ENCODE data around the gene ZFYVE9.
A peak's percentile ranks its signal among the peaks of the same experiment; 100 is the strongest.
"Not testable (repeated sequence)": the region's sequence is repeated elsewhere in the genome, so short reads cannot be mapped to it uniquely, and the experiment has no call there.

Gene ZFYVE9

GRCh38 chr1:52348704-52349300 is 206.9 kb downstream of the ZFYVE9 start:
- no peak for DNase-seq

GRCh38 chr1:52352690-52353089 is 210.8 kb downstream of the ZFYVE9 start:
- no peak for DNase-seq

GRCh38 chr1:52355436-52355835 is 213.5 kb downstream of the ZFYVE9 start:
- no peak for DNase-seq

DNA sequence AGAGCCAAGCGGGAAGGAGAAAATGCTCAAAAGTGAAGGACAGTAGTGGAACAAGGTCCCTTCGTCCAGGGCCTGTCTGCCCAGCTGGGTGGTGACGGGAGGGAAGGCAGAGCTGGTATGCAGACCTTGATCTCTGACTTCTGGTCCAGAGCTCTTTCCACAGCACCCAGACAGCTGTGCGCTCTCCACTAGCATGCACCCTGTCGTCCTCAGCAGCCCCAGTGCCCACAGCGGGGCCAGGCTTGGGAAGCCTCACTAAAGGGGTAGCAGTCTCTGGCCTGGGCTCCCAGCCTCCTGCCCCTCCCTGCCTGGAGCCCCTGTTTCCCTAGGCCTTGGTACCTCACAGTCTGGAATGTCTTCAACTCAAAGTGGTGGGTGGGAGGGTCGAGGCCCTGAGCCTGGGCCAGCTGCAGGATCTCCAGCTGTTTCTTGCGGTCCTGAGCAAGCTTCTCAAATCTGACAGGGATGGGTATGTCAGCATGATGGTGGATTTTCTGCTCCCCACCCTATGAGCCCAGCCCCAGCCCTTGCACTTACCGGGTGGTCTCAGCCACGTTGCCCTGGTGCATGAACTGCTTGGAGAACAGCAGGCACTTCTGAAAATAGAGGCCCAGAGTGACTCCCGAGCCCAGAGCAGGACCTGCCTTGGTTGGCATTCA is 214.1 kb downstream of the ZFYVE9 start:
- no peak for DNase-seq

GRCh38 chr1:52356818-52357355 is 215.0 kb downstream of the ZFYVE9 start:
- no peak for DNase-seq

DNA sequence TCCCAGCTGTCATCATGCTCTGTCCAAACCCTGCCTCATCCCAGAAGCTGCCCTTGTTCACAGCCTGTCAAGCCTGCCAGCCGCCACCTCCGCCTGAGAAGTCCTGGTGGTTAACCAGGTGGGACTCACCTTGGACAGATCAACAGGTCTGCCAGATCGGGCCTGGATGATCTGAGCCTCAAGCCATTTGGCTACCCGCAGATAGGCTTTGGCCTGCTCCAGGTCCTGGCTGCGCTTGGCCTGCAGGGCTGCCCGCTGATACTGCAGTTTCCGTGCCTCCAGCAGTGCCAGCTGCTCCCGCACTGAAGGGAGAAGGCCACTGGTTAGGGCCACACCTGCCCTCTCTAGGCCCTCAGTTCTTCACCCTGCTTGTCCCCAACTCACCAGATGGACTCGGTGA is 215.5 kb downstream of the ZFYVE9 start:
- no peak for DNase-seq

- no peak for DNase-seq
Measured at GRCh38 chr1:52358851-52359497, 217.1 kb downstream of the ZFYVE9 start.

- DNase-seq: no peak
Measured at GRCh38 chr1:52359676-52360594, 218.0 kb downstream of the ZFYVE9 start.

DNA sequence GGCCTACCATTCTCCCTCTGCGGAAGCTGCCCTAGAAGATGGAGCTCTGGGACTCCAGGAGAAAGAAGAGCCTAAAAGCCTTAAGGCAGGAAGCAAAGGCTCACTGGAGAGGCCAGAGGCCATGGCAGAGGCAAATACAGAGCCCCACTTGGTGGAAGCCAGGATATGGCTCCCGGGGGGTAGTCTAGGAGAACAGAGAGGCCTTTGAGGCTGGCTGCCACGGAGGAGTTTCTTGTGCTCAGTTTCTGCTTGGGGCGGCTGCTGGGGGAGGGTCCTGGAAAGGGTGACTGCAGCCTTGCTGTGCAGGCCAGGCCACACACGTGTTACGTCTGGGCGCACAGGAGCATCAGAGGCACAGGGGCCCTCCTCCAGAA is 218.7 kb downstream of the ZFYVE9 start:
- no peak for DNase-seq

- no peak for DNase-seq
Measured at GRCh38 chr1:52364235-52364839, 222.4 kb downstream of the ZFYVE9 start.

- no peak for DNase-seq
Measured at GRCh38 chr1:52365071-52365745, 223.3 kb downstream of the ZFYVE9 start.

- DNase-seq: peak; percentile 98
Measured at GRCh38 chr1:52365746-52366516, 224.0 kb downstream of the ZFYVE9 start, which contains the start of gene CC2D1B. Gene CC2D1B, minus strand, starts transcription at chr1:52366205. Its CDS starts 1,585 bp downstream, at chr1:52364620.

GRCh38 chr1:52366517-52366827 is 224.6 kb downstream of the ZFYVE9 start:
- no peak for DNase-seq

- no peak for DNase-seq
Measured at GRCh38 chr1:52367272-52367671, 225.4 kb downstream of the ZFYVE9 start.

- DNase-seq: peak; percentile 51
Measured at GRCh38 chr1:52368383-52369172, 226.7 kb downstream of the ZFYVE9 start.

DNA sequence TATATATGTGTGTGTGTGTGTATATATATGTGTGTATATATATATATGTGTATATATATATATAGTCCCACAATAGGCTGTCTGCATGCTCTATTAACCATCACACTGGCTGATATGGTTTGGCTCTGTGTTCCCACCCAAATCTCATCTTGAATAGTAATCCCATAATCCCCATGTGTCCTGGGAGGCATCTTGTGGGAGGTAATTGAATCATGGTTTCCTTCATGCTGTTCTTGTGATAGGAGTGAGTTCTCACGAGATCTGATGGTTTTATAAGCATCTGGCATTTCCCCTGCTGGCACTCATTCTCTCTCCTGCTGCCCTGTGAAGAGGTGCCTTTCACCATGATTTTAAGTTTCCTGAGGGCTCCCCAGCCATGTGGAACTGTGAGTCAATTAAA is 228.0 kb downstream of the ZFYVE9 start:
- DNase-seq: not testable (repeated sequence)

DNA sequence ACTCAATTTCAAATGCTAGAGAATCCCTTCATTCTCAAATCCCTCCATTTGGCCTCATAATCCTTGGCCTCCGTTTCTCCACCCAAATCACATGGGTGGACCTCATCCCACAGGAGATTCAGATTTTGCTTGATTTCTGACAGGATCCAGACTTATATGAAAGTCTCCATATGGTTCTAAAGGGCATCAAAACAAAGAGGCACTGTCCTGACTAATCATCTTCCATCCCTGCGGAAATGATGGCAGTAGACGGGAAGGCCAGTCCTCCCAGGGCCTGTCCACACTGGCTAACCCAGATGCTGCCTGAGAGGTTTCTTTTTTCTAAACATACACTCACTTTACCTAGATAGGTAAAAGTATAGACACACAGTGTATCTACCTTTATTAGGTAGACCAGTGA is 243.5 kb downstream of the ZFYVE9 start:
- no peak for DNase-seq

DNA sequence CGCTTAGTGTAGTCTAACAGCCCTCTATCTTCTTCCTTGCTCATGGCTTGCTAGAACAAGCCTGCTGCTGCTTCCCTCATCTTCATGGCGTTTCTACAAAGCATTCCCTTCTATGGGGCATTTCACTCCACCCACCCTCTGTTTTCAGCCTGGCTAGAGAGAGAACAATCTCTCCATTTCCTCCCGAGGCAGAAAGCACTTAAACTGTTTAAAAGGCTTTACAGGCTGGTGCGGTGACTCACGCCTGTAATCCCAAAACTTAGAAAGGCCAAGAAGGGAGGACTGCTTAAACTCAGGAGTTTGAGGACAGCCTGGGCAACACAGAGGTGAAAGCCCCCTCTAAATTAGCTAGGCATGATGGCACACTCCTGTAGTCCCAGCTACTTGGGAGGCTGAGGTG is 244.6 kb downstream of the ZFYVE9 start:
- DNase-seq: no peak

- DNase-seq: no peak
Measured at GRCh38 chr1:52393174-52393573, 251.3 kb downstream of the ZFYVE9 start.

Measured in effector CD8-positive, alpha-beta T cell (primary cell).